Endothelial cell of umbilical vein (primary cell): ENCODE measurements around the gene THEM4. TPM values are rescaled to one million over a fixed set of nuclear protein-coding genes. Genes with fewer than 3 reads are reported as not detected.

ENCODE experiments used
- BruUV-seq: library from RNA; stranded (reverse); fragments of 400-500 nt; replicated peaks from 2 replicates; lab custom pipeline; 2021; lab: Mats Ljungman, UMichigan
- CTCF ChIA-PET: fragments of 300-600, 350-600 bp; sonication (Branson Sonifier 250); formaldehyde crosslinking; loops from one replicate; lab custom pipeline; 2021; ENCODE audit warnings: antibody characterized with exemption, inconsistent platforms; lab: Charles Lee
- POLR2A ChIA-PET: fragments of 300-600, 350-600 bp; sonication (Branson Sonifier 250); formaldehyde crosslinking; loops from one replicate; lab custom pipeline; 2021; ENCODE audit warnings: antibody characterized with exemption, inconsistent platforms; lab: Charles Lee
- DNase-seq: peaks from one replicate; pipeline ENCODE4 v3.0.0-alpha.2; 2011; ENCODE audit warnings: low read depth, low spot score
- FAIRE-seq: peaks from 2 replicates; lab custom pipeline; 2011; peaks lifted over from hg19 to GRCh38; lab: Jason Lieb, UNC
- H2AFZ ChIP-seq: 2 replicates; pipeline ENCODE4 v1.6.0; 2012; ENCODE audit warnings: low read depth, low read length, control low read depth, inconsistent platforms
- H3K27ac ChIP-seq: 2 replicates; pipeline ENCODE4 v1.5.1; 2011; ENCODE audit warnings: low read depth, mild to moderate bottlenecking, control low read depth, low read length, moderate library complexity; ENCODE audit not compliant: insufficient read depth
- H3K27me3 ChIP-seq, 2 experiments: 2 replicates each; pipeline versions ENCODE4 v1.6.0 to v1.6.1; 2011; ENCODE audit warnings: low read length in 2 of 2, mixed read lengths in 1 of 2; ENCODE audit not compliant: control insufficient read depth in 2 of 2, insufficient read depth in 2 of 2
- H3K36me3 ChIP-seq, 2 experiments: 2 replicates in 1 of 2; 3 replicates in 1 of 2; pipeline ENCODE4 v1.5.1; 2011; ENCODE audit warnings: low read length in 2 of 2, mild to moderate bottlenecking in 1 of 2, moderate library complexity in 1 of 2; ENCODE audit not compliant: control insufficient read depth in 2 of 2, insufficient read depth in 2 of 2; ENCODE audit errors: extremely low read depth in 1 of 2
- H3K4me1 ChIP-seq: 3 replicates; pipeline ENCODE4 v1.5.1; 2011; ENCODE audit warnings: mild to moderate bottlenecking, low read length; ENCODE audit not compliant: control insufficient read depth, insufficient read depth; ENCODE audit errors: extremely low read depth
- H3K4me2 ChIP-seq: 2 replicates; pipeline ENCODE4 v1.6.1; 2011; ENCODE audit warnings: low read length, control low read depth, mixed read lengths; ENCODE audit not compliant: insufficient read depth
- H3K4me3 ChIP-seq, 3 experiments: fragments of 200-600 bp in 1 of 3; sonication (generic), shearing (Covaris generic) in 1 of 3; replicated peaks in 1 of 3; 2 replicates each; pipeline ENCODE4 v1.5.1; 2011 to 2016; ENCODE audit warnings: control low read depth in 3 of 3, low read length in 3 of 3, mild to moderate bottlenecking in 2 of 3, inconsistent platforms in 1 of 3, low read depth in 1 of 3, moderate library complexity in 1 of 3; ENCODE audit not compliant: insufficient read depth in 1 of 3
- H3K79me2 ChIP-seq: 2 replicates; pipeline ENCODE4 v1.6.0; 2012; ENCODE audit warnings: low read length, inconsistent platforms; ENCODE audit not compliant: control insufficient read depth, insufficient read depth
- H3K9ac ChIP-seq: replicated peaks from 2 replicates; pipeline ENCODE3; 2011; ENCODE audit warnings: low read length, control low read depth; ENCODE audit not compliant: insufficient read depth; ENCODE audit errors: extremely low read depth
- H3K9me1 ChIP-seq: replicated peaks from 3 replicates; pipeline ENCODE4 v1.6.0; 2011; ENCODE audit warnings: mild to moderate bottlenecking, low read length; ENCODE audit not compliant: control insufficient read depth, insufficient read depth; ENCODE audit errors: extremely low read depth
- H3K9me3 ChIP-seq: replicated peaks from 2 replicates; pipeline ENCODE4 v1.5.1; 2012; ENCODE audit warnings: low read length, inconsistent platforms; ENCODE audit not compliant: control insufficient read depth, insufficient read depth
- H4K20me1 ChIP-seq: replicated peaks from 2 replicates; pipeline ENCODE3; 2011; ENCODE audit warnings: mild to moderate bottlenecking, low read length; ENCODE audit not compliant: control insufficient read depth, insufficient read depth; ENCODE audit errors: extremely low read depth
- EZH2 ChIP-seq: IDR thresholded peaks from 2 replicates; pipeline ENCODE4 v1.6.1; 2012; ENCODE audit warnings: borderline replicate concordance, low read depth, mild to moderate bottlenecking, moderate library complexity, low read length, inconsistent platforms; ENCODE audit not compliant: severe bottlenecking
- FOS ChIP-seq: IDR thresholded peaks from 2 replicates; pipeline ENCODE4 v1.6.1; 2011; ENCODE audit warnings: mild to moderate bottlenecking, low read length, moderate library complexity, borderline replicate concordance; ENCODE audit not compliant: insufficient read depth
- GATA2 ChIP-seq: IDR thresholded peaks from 2 replicates; pipeline ENCODE4 v1.7.0; 2011; ENCODE audit warnings: low read depth, mild to moderate bottlenecking, moderate library complexity, mixed read lengths, low read length; ENCODE audit not compliant: insufficient read length, insufficient read depth
- JUN ChIP-seq: IDR thresholded peaks from 2 replicates; pipeline ENCODE4 v1.6.1; 2011; ENCODE audit warnings: borderline replicate concordance, low read depth; ENCODE audit not compliant: insufficient read length, insufficient read depth
- MYC ChIP-seq: IDR thresholded peaks from one replicate; pipeline ENCODE4 v1.6.1; 2011; ENCODE audit warnings: mild to moderate bottlenecking, low read depth, low read length
- POLR2A ChIP-seq: IDR thresholded peaks from 2 replicates; pipeline ENCODE4 v1.6.1; 2012; ENCODE audit warnings: low read depth, mild to moderate bottlenecking, control low read depth, low read length
- POLR2AphosphoS5 ChIP-seq: IDR thresholded peaks from 2 replicates; pipeline ENCODE4 v1.6.1; 2012; ENCODE audit warnings: low read depth, mild to moderate bottlenecking, control low read depth, low read length, moderate library complexity; ENCODE audit not compliant: insufficient read depth
- dilution Hi-C: fragments of 300-500 bp; cut with MboI; formaldehyde crosslinking; loops from one replicate; pipeline ENCODE4 v1.15.0; 2019; ENCODE audit warnings: low sequenced_read_pairs; ENCODE audit not compliant: extremely low pct_ligation_motif_present
- intact Hi-C: fragments of 100-400 bp; cut with micrococcal nuclease; formaldehyde crosslinking; loops from one replicate; pipeline ENCODE4 v1.10.0; 2022
- polyA plus RNA-seq, 4 experiments: library from polyadenylated mRNA; depleted of rRNA in 3 of 4; stranded (reverse) in 3 of 4; unstranded in 1 of 4; fragments of >200 nt; gene quantifications; 2 replicates each; pipeline versions ENCODE4 v1.2.1 to v1.2.3, GENCODE V29; 2011 to 2012; ENCODE audit warnings: missing spikeins in 1 of 4
- total RNA-seq: library from RNA; stranded (reverse); gene quantifications from 2 replicates; pipeline ENCODE4 v1.2.3, GENCODE V29; 2021
- TF ChIP-seq, protein P1 (sequence below), 2 donors: IDR thresholded peaks; 1 replicate in 1 of 2; 2 replicates in 1 of 2; pipeline ENCODE4 v1.5.1; 2011; ENCODE audit warnings: low read length in 2 of 2, mild to moderate bottlenecking in 2 of 2, moderate library complexity in 2 of 2, control low read depth in 1 of 2, inconsistent platforms in 1 of 2, low read depth in 1 of 2; ENCODE audit not compliant: insufficient read depth in 1 of 2; ENCODE audit errors: extremely low read depth in 1 of 2
- TF ChIP-seq, protein P2 (sequence below): IDR thresholded peaks from 2 replicates; pipeline ENCODE4 v1.6.1; 2011; ENCODE audit not compliant: insufficient read depth, insufficient read length

THEM4 gene
- total and polyA plus RNA-seq, 2 donors (not counting 3 experiments of a cell fraction or from before 2014, with no cell fraction given): 22.3 to 24.9 TPM

DNA sequence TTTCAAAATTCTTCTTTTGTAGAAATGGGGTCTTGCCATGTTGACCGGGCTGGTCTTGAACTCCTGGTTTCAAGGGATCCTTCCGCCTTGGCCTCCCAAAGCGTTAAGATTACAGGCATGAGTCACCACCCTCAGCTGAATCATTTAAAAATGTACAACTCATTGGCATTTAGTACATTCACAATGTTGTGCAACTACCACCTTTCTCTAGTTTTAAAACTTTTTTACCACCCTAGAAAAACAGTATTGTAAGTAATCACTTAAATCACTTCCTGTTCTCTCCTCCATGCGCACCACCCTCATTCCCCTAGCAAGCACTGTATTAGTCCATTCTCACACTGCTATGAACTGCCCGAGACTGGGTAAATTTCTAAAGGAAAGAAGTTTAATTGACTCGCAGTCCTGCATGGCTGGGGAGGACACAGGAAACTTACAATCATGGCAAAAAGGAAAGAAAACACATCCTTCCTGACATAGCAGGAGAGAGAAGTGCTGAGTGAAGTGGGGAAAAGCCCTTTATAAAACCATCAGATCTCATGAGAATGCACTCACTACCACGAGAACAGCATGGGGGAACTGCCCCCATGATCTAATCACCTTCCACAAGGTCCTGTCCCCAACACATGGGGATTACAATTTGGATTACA is 41.4 kb downstream of the THEM4 start:
- peak overlapping the region; percentile 30 for H3K4me2 ChIP-seq
- H2AFZ ChIP-seq: peak overlapping the region; percentile 59
- no peaks in the 10 kb centered on the region for H4K20me1 ChIP-seq
- H3K36me3 ChIP-seq: no peaks in the 10 kb centered on the region
- dilution Hi-C loops: no loop called here
- no peaks in the 10 kb centered on the region for H3K27me3 ChIP-seq
- DNase-seq (peak; percentile 81), FAIRE-seq (peak; percentile 86)
- no peaks in the 10 kb centered on the region for H3K79me2 ChIP-seq
- H3K9me1 ChIP-seq: no peaks in the 10 kb centered on the region
- ChIA-PET POLR2A (no interaction called here), CTCF (interaction anchor here (0.8 to 1.0 kb wide), 2 partner anchors 10 to 20 kb away, joined by 3 read pairs; no protein-coding TSS in a partner anchor)
- no peak overlapping the region for H3K4me3 ChIP-seq
- H3K9ac ChIP-seq: no peak overlapping the region
- H3K9me3 ChIP-seq: no peaks in the 10 kb centered on the region
- H3K27ac ChIP-seq: peak overlapping the region; percentile 36
- intact Hi-C loops: loop anchor here (2.0 kb wide), 1 partner anchor 19 kb away; no protein-coding TSS in a partner anchor
- BruUV-seq: no TSS peak
- peaks cover 16% of the 10 kb centered on the region for H3K4me1 ChIP-seq
- TF ChIP-seq FOS (peak; percentile 77), EZH2 (no peak)

DNA sequence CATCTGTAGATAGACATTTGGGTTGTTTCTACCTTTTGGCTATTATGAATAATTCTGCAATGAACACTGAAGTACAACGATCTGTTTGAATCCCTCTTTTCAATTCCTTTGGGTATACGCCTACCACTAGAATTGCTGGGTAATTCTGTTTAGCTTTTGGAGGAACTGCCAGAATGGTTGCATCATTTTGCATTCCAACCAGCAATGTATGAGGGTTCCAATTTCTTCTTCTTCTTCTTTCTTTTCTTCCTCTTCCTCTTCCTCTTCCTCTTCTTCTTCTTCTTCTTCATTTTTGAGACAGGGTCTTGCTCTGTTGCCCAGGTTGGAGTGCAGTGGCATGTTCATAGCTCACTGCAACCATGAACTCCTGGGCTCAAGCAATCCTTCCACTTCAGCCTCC is 42.0 kb downstream of the THEM4 start:
- Histone ChIP-seq H3K9me3 (no peaks in the 10 kb centered on the region), H3K36me3 (no peaks in the 10 kb centered on the region), H3K79me2 (no peaks in the 10 kb centered on the region), H3K9me1 (no peaks in the 10 kb centered on the region), H4K20me1 (no peaks in the 10 kb centered on the region), H3K27ac (no peak overlapping the region), H3K4me2 (no peak overlapping the region), H3K4me1 (peaks cover 16% of the 10 kb centered on the region), H3K27me3 (no peaks in the 10 kb centered on the region), H3K9ac (no peak overlapping the region), H2AFZ (no peak overlapping the region), H3K4me3 (no peak overlapping the region)
- DNase-seq (no peak), FAIRE-seq (no peak)
- POLR2A ChIA-PET: no interaction called here
- BruUV-seq: no TSS peak
- intact Hi-C loops: no loop called here
- dilution Hi-C loops: no loop called here
- CTCF ChIA-PET: interaction anchor here (1.0 kb wide), 1 partner anchor 19 kb away, joined by 3 read pairs; no protein-coding TSS in a partner anchor
- TF ChIP-seq MYC: no peak
- TF ChIP-seq EZH2: no peak
- TF ChIP-seq, protein P1, sequence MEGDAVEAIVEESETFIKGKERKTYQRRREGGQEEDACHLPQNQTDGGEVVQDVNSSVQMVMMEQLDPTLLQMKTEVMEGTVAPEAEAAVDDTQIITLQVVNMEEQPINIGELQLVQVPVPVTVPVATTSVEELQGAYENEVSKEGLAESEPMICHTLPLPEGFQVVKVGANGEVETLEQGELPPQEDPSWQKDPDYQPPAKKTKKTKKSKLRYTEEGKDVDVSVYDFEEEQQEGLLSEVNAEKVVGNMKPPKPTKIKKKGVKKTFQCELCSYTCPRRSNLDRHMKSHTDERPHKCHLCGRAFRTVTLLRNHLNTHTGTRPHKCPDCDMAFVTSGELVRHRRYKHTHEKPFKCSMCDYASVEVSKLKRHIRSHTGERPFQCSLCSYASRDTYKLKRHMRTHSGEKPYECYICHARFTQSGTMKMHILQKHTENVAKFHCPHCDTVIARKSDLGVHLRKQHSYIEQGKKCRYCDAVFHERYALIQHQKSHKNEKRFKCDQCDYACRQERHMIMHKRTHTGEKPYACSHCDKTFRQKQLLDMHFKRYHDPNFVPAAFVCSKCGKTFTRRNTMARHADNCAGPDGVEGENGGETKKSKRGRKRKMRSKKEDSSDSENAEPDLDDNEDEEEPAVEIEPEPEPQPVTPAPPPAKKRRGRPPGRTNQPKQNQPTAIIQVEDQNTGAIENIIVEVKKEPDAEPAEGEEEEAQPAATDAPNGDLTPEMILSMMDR (IDR thresholded peaks at IDR 0.05; ENCODE audit: extremely low read depth in 1 of 2, insufficient read depth in 1 of 2, low read depth in 1 of 2, low read length in 2 of 2): no peak
- no peak for TF ChIP-seq GATA2
- TF ChIP-seq JUN: no peak
- no peak for TF ChIP-seq POLR2AphosphoS5
- no peak for TF ChIP-seq POLR2A
- TF ChIP-seq FOS: no peak
- TF ChIP-seq, protein P2, sequence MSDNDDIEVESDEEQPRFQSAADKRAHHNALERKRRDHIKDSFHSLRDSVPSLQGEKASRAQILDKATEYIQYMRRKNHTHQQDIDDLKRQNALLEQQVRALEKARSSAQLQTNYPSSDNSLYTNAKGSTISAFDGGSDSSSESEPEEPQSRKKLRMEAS: no peak
